IMR-90 (cell line): ENCODE data around the gene MDM1. TPM values are rescaled to one million over a fixed set of nuclear protein-coding genes. Genes with fewer than 3 reads are reported as not detected.

ENCODE experiments used
- ATAC-seq: fragments of 200-7000 bp; cut with Tn5 transposase; 2 replicates; pipeline ENCODE4 v1.9.1; 2020; ENCODE audit warnings: low read depth, mild to moderate bottlenecking, moderate library complexity
- BruUV-seq: library from RNA; stranded (reverse); fragments of 400-500 nt; replicated peaks from 2 replicates; lab custom pipeline; 2021; lab: Mats Ljungman, UMichigan
- CTCF ChIA-PET: fragments of 300-600 bp; formaldehyde crosslinking; extraction: SDS; loops from one replicate; lab custom pipeline; 2021; ENCODE audit warnings: antibody characterized with exemption; lab: Yijun Ruan, JAX
- POLR2A ChIA-PET: fragments of 300-600 bp; sonication (Branson Sonifier 250); formaldehyde crosslinking; loops from one replicate; lab custom pipeline; 2022; ENCODE audit warnings: antibody characterized with exemption; ENCODE audit not compliant: unreplicated experiment; lab: Charles Lee
- DNase-seq: peaks from one replicate; pipeline ENCODE4 v3.0.0; 2013
- H2AFZ ChIP-seq: replicated peaks from 2 replicates; pipeline ENCODE3; 2013; ENCODE audit warnings: low read length, mild to moderate bottlenecking; ENCODE audit not compliant: poor library complexity
- H2AK5ac ChIP-seq: 2 replicates; pipeline ENCODE4 v1.6.1; 2013; ENCODE audit warnings: low read depth, low read length, inconsistent platforms
- H2AK9ac ChIP-seq: replicated peaks from 2 replicates; pipeline ENCODE3; 2013; ENCODE audit warnings: mild to moderate bottlenecking, low read depth, low read length, moderate library complexity; ENCODE audit not compliant: poor library complexity
- H2BK120ac ChIP-seq: 2 replicates; pipeline ENCODE4 v1.6.1; 2013; ENCODE audit warnings: low read depth, low read length, inconsistent platforms
- H2BK15ac ChIP-seq: 3 replicates; pipeline ENCODE4 v1.6.1; 2013; ENCODE audit warnings: low read depth, low read length, inconsistent platforms
- H2BK20ac ChIP-seq: 2 replicates; pipeline ENCODE4 v1.6.1; 2013; ENCODE audit warnings: low read depth, mild to moderate bottlenecking, inconsistent platforms, low read length, moderate library complexity
- H2BK5ac ChIP-seq: 2 replicates; pipeline ENCODE4 v1.6.1; 2013; ENCODE audit warnings: mild to moderate bottlenecking, low read depth, low read length, inconsistent platforms; ENCODE audit not compliant: poor library complexity, severe bottlenecking
- H3K14ac ChIP-seq: replicated peaks from 2 replicates; pipeline ENCODE4 v1.6.1; 2013; ENCODE audit warnings: low read depth, low read length, inconsistent platforms
- H3K18ac ChIP-seq: 2 replicates; pipeline ENCODE4 v1.6.1; 2013; ENCODE audit warnings: low read depth, low read length, control low read depth
- H3K23ac ChIP-seq: 2 replicates; pipeline ENCODE4 v1.6.1; 2013; ENCODE audit warnings: low read depth, low read length, inconsistent platforms
- H3K27ac ChIP-seq: 2 replicates; pipeline ENCODE4 v1.5.1; 2013; ENCODE audit warnings: mild to moderate bottlenecking, control low read depth, low read length; ENCODE audit not compliant: insufficient read depth
- H3K27me3 ChIP-seq: 2 replicates; pipeline ENCODE4 v1.6.1; 2013; ENCODE audit warnings: low read length; ENCODE audit not compliant: control insufficient read depth, insufficient read depth
- H3K36me3 ChIP-seq: 2 replicates; pipeline ENCODE4 v1.6.1; 2013; ENCODE audit warnings: low read length, mixed read lengths; ENCODE audit not compliant: control insufficient read depth, insufficient read depth
- H3K4ac ChIP-seq: 2 replicates; pipeline ENCODE4 v1.6.1; 2013; ENCODE audit warnings: low read depth, low read length, inconsistent platforms
- H3K4me1 ChIP-seq: 2 replicates; pipeline ENCODE4 v1.6.1; 2013; ENCODE audit warnings: low read length, mixed read lengths; ENCODE audit not compliant: control insufficient read depth, insufficient read depth
- H3K4me2 ChIP-seq: 2 replicates; pipeline ENCODE4 v1.6.1; 2013; ENCODE audit warnings: low read depth, mild to moderate bottlenecking, control low read depth, low read length, moderate library complexity
- H3K4me3 ChIP-seq: 2 replicates; pipeline ENCODE4 v1.5.1; 2013; ENCODE audit warnings: low read depth, mild to moderate bottlenecking, control low read depth, low read length, moderate library complexity; ENCODE audit not compliant: insufficient read depth
- H3K56ac ChIP-seq: 2 replicates; pipeline ENCODE4 v1.6.1; 2013; ENCODE audit warnings: low read length, inconsistent platforms; ENCODE audit not compliant: insufficient read depth; ENCODE audit errors: extremely low read depth
- H3K79me1 ChIP-seq, 2 experiments: 2 replicates each; pipeline ENCODE4 v1.6.1; 2013; ENCODE audit warnings: low read length in 2 of 2, inconsistent platforms in 1 of 2, low read depth in 1 of 2
- H3K9ac ChIP-seq: 2 replicates; pipeline ENCODE4 v1.6.1; 2013; ENCODE audit warnings: low read depth, low read length, control low read depth
- H3K9me1 ChIP-seq: 2 replicates; pipeline ENCODE4 v1.6.1; 2013; ENCODE audit warnings: low read length, inconsistent platforms; ENCODE audit not compliant: insufficient read depth
- H3K9me3 ChIP-seq: 2 replicates; pipeline ENCODE4 v1.6.1; 2013; ENCODE audit warnings: low read length; ENCODE audit not compliant: control insufficient read depth, insufficient read depth
- H4K20me1 ChIP-seq: 2 replicates; pipeline ENCODE4 v1.6.1; 2013; ENCODE audit warnings: low read length, inconsistent platforms; ENCODE audit not compliant: insufficient read depth
- H4K5ac ChIP-seq: 2 replicates; pipeline ENCODE4 v1.6.1; 2013; ENCODE audit warnings: mild to moderate bottlenecking, low read depth, low read length, control low read depth
- H4K8ac ChIP-seq, 2 experiments: 2 replicates each; pipeline ENCODE4 v1.6.1; 2013; ENCODE audit warnings: low read depth in 2 of 2, low read length in 2 of 2, control low read depth in 1 of 2, inconsistent platforms in 1 of 2
- H4K91ac ChIP-seq: 2 replicates; pipeline ENCODE4 v1.6.1; 2013; ENCODE audit warnings: low read depth, low read length, inconsistent platforms; ENCODE audit not compliant: insufficient read depth
- BHLHE40 ChIP-seq: fragments of 150-350 bp; IDR thresholded peaks from 2 replicates; pipeline ENCODE4 v1.6.1; 2016; ENCODE audit warnings: mild to moderate bottlenecking, low read depth, low read length
- CEBPB ChIP-seq: IDR thresholded peaks from 2 replicates; pipeline ENCODE4 v1.6.1; 2012; ENCODE audit warnings: low read depth, low read length, improper control_type of control experiment
- CHD1 ChIP-seq: IDR thresholded peaks from 2 replicates; pipeline ENCODE4 v1.6.1; 2012; ENCODE audit warnings: low read depth, low read length, improper control_type of control experiment
- CTCF ChIP-seq: conservative IDR thresholded peaks from 2 replicates; pipeline ENCODE4 v1.5.1; 2012; ENCODE audit warnings: mild to moderate bottlenecking, low read depth, low read length, improper control_type of control experiment
- FOS ChIP-seq: fragments of 150-350 bp; IDR thresholded peaks from 2 replicates; pipeline ENCODE4 v1.6.1; 2016; ENCODE audit warnings: low read depth, low read length
- MAFK ChIP-seq: IDR thresholded peaks from 2 replicates; pipeline ENCODE4 v1.6.1; 2012; ENCODE audit warnings: low read depth, low read length, improper control_type of control experiment
- MAZ ChIP-seq: IDR thresholded peaks from 2 replicates; pipeline ENCODE4 v1.6.1; 2012; ENCODE audit warnings: low read depth, mild to moderate bottlenecking, low read length, improper control_type of control experiment, moderate library complexity, borderline replicate concordance
- MXI1 ChIP-seq: IDR thresholded peaks from 2 replicates; pipeline ENCODE4 v1.6.1; 2012; ENCODE audit warnings: low read depth, mild to moderate bottlenecking, low read length, moderate library complexity, borderline replicate concordance
- NFE2L2 ChIP-seq: fragments of 150-350 bp; IDR thresholded peaks from 2 replicates; pipeline ENCODE4 v1.6.1; 2016; ENCODE audit warnings: low read depth, mild to moderate bottlenecking, low read length
- POLR2A ChIP-seq: IDR thresholded peaks from 2 replicates; pipeline ENCODE4 v1.6.1; 2012; ENCODE audit warnings: mild to moderate bottlenecking, low read depth, low read length
- RAD21 ChIP-seq: IDR thresholded peaks from 2 replicates; pipeline ENCODE4 v1.6.1; 2012; ENCODE audit warnings: low read length, improper control_type of control experiment
- RFX5 ChIP-seq: IDR thresholded peaks from 2 replicates; pipeline ENCODE4 v1.8.0; 2012; ENCODE audit warnings: low read depth, mild to moderate bottlenecking, low read length, moderate library complexity
- SMC3 ChIP-seq: fragments of 150-350 bp; IDR thresholded peaks from 2 replicates; pipeline ENCODE4 v1.6.1; 2016; ENCODE audit warnings: low read depth, mild to moderate bottlenecking, antibody characterized with exemption, low read length, moderate library complexity
- WGBS, 2 experiments: methylation state at CpG; one replicate each; pipeline versions ENCODE4 v1.1.5 to v1.1.7; 2013; ENCODE audit warnings: missing lambda C conversion rate in 2 of 2; ENCODE audit not compliant: insufficient read length in 1 of 2; ENCODE audit errors: extremely low coverage in 2 of 2; 5-methylcytosine and 5-hydroxymethylcytosine counted together
- dilution Hi-C: fragments of 300-500 bp; cut with HindIII; formaldehyde crosslinking; loops from one replicate; pipeline ENCODE4 v1.14.3; 2018; ENCODE audit warnings: low sequenced_read_pairs; ENCODE audit not compliant: unreplicated experiment
- in situ Hi-C: fragments of 300-500 bp; cut with MboI; formaldehyde crosslinking; loops from 3 replicates; pipeline ENCODE4 v1.14.3; 2019; ENCODE audit warnings: low sequenced_read_pairs, inconsistent platforms, mixed read lengths
- intact Hi-C: fragments of 100-400 bp; cut with micrococcal nuclease; formaldehyde crosslinking; loops from 2 replicates; pipeline ENCODE4 v1.10.0; 2022
- polyA plus RNA-seq, 3 experiments: library from polyadenylated mRNA; depleted of rRNA; stranded (reverse); fragments of >200 nt; gene quantifications; 2 replicates each; pipeline ENCODE4 v1.2.3, GENCODE V29; 2012; ENCODE audit warnings: low replicate concordance in 1 of 3
- total RNA-seq: library from RNA; depleted of rRNA; stranded (reverse); fragments of >200 nt; gene quantifications from 2 replicates; pipeline ENCODE4 v1.2.3, GENCODE V29; 2012
- TF ChIP-seq, protein P1 (sequence below): fragments of 150-350 bp; IDR thresholded peaks from 2 replicates; pipeline ENCODE4 v1.6.1; 2016; ENCODE audit warnings: low read depth, mild to moderate bottlenecking, low read length, moderate library complexity, borderline replicate concordance

Gene MDM1
- total and polyA plus RNA-seq, 2 of the 4 experiments (the other 2 are of a cell fraction), result 5.6 to 5.7 TPM

GRCh38 chr12:68358532-68359485 is 26.6 kb upstream of the MDM1 start:
- H3K27ac ChIP-seq, result no peak overlapping the region
- H3K27me3 ChIP-seq, result no peaks in the 10 kb centered on the region
- in situ Hi-C loops (loop anchor here (25.0 kb wide), 1 partner anchor 328 kb away; the partner anchor contains the start of gene NUP107), dilution Hi-C loops (no loop called here), intact Hi-C loops (loop anchor here (1.0 to 2.0 kb wide), 3 partner anchors 252 to 444 kb away; partner anchors contain the start of gene NUP107)
- no peaks in the 10 kb centered on the region for H3K9me3 ChIP-seq
- ChIA-PET CTCF (interaction anchor here (0.6 to 1.5 kb wide), 4 partner anchors 41 to 257 kb away, joined by 3 to 4 read pairs (median 4); no protein-coding TSS in a partner anchor), POLR2A (no interaction called here)
- no peak overlapping the region for H2BK5ac ChIP-seq
- no peak overlapping the region; the same call in 1 of the 2 replicates for H3K14ac ChIP-seq
- H3K4me2 ChIP-seq, result no peak overlapping the region
- H3K4me1 ChIP-seq, result peaks cover 9% of the 10 kb centered on the region
- no peak overlapping the region; the same call in 1 of the 2 replicates for H3K56ac ChIP-seq
- H3K4ac ChIP-seq, result peak overlapping the region; percentile 26; the same call in 1 of the 2 replicates
- H3K9me1 ChIP-seq, result peaks cover 6% of the 10 kb centered on the region
- peak overlapping the region; percentile 50 for H2BK120ac ChIP-seq
- peak overlapping the region; percentile 63; the same call in 1 of the 2 replicates for H2AK5ac ChIP-seq
- no peak overlapping the region for H3K4me3 ChIP-seq
- peak overlapping the region; percentile 6 for H2AK9ac ChIP-seq
- no peak overlapping the region for H4K91ac ChIP-seq
- no peaks in the 10 kb centered on the region for H4K20me1 ChIP-seq
- no peaks in the 10 kb centered on the region for H3K36me3 ChIP-seq
- no TSS peak for BruUV-seq
- peak overlapping the region; percentile 67; the same call in 1 of the 2 replicates for H3K9ac ChIP-seq
- no peak overlapping the region for H2BK20ac ChIP-seq
- peak; percentile 82 for DNase-seq
- H3K23ac ChIP-seq, result no peak overlapping the region
- peak overlapping the region; percentile 83 for H2AFZ ChIP-seq
- H3K79me1 ChIP-seq, result peaks cover 0 to 9% of the 10 kb centered on the region in 2 experiments; a peak in 1 of 4 replicates
- WGBS, 2 experiments, result 40% methylated on average over 2 of the region's 10 CpGs; no CpG with 5 or more reads in 1 of the 2 experiments
- no peak overlapping the region for H4K5ac ChIP-seq
- peak overlapping the region; percentile 66; the same call in 2 of the 3 replicates for H2BK15ac ChIP-seq
- peak; percentile 93 for ATAC-seq
- no peak overlapping the region for H3K18ac ChIP-seq
- H4K8ac ChIP-seq, result peak overlapping the region in 1 of 2 experiments; percentile 59; a peak in 1 of 4 replicates
- TF ChIP-seq SMC3 (peak; percentile 80), NFE2L2 (no peak), MXI1 (no peak), CHD1 (no peak), FOS (no peak), POLR2A (no peak), RFX5 (no peak), MAFK (no peak), RAD21 (peak; percentile 76), CTCF (peak; percentile 75), BHLHE40 (no peak), MAZ (no peak; the same call in 1 of the 2 replicates), CEBPB (no peak)
- TF ChIP-seq, protein P1, sequence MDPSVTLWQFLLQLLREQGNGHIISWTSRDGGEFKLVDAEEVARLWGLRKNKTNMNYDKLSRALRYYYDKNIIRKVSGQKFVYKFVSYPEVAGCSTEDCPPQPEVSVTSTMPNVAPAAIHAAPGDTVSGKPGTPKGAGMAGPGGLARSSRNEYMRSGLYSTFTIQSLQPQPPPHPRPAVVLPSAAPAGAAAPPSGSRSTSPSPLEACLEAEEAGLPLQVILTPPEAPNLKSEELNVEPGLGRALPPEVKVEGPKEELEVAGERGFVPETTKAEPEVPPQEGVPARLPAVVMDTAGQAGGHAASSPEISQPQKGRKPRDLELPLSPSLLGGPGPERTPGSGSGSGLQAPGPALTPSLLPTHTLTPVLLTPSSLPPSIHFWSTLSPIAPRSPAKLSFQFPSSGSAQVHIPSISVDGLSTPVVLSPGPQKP, result no peak
